Calu3 (cell line): ENCODE measurements around the gene PREX1. TPM values are rescaled to one million over a fixed set of nuclear protein-coding genes. Genes with fewer than 3 reads are reported as not detected.

Source experiments
- BruUV-seq: library from RNA; stranded (reverse); fragments of 400-500 nt; replicated peaks from 2 replicates; lab custom pipeline; 2021; lab: Mats Ljungman, UMichigan
- CTCF ChIA-PET: fragments of 300-600 bp; sonication (Branson Sonifier 250); formaldehyde crosslinking; loops from one replicate; lab custom pipeline; 2022; ENCODE audit warnings: antibody characterized with exemption; lab: Charles Lee
- DNase-seq: peaks from one replicate; pipeline ENCODE4 v3.0.0; 2022
- H3K27ac Mint-ChIP-seq: one replicate; pipeline ENCODE4 v1.8.0; 2022; ENCODE audit warnings: mixed read lengths; ENCODE audit not compliant: unreplicated experiment
- H3K27me3 Mint-ChIP-seq: one replicate; pipeline ENCODE4 v1.8.0; 2022; ENCODE audit warnings: mixed read lengths; ENCODE audit not compliant: unreplicated experiment
- H3K36me3 Mint-ChIP-seq: one replicate; pipeline ENCODE4 v1.8.0; 2022; ENCODE audit warnings: mild to moderate bottlenecking, moderate library complexity, mixed read lengths; ENCODE audit not compliant: insufficient read depth, unreplicated experiment
- H3K4me1 Mint-ChIP-seq: one replicate; pipeline ENCODE4 v1.8.0; 2022; ENCODE audit warnings: mild to moderate bottlenecking, low read depth, mixed read lengths; ENCODE audit not compliant: unreplicated experiment
- H3K4me3 Mint-ChIP-seq: one replicate; pipeline ENCODE4 v1.8.0; 2022; ENCODE audit warnings: mild to moderate bottlenecking, low read depth, moderate library complexity, mixed read lengths; ENCODE audit not compliant: unreplicated experiment
- H3K9me3 Mint-ChIP-seq: one replicate; pipeline ENCODE4 v1.8.0; 2022; ENCODE audit warnings: low read depth, mixed read lengths; ENCODE audit not compliant: unreplicated experiment
- intact Hi-C: fragments of 100-400 bp; cut with micrococcal nuclease; formaldehyde crosslinking; loops from one replicate; pipeline ENCODE4 v1.10.0; 2022; ENCODE audit not compliant: unreplicated experiment
- total RNA-seq: library from RNA; stranded (reverse); gene quantifications from 2 replicates; pipeline ENCODE4 v1.2.3, GENCODE V29; 2022
- TF ChIP-seq, protein P1 (sequence below): fragments of 200-600 bp; IDR thresholded peaks from one replicate; pipeline ENCODE4 v1.8.0; 2022; ENCODE audit warnings: antibody characterized with exemption; ENCODE audit not compliant: unreplicated experiment

The PREX1 gene
- total RNA-seq, 1 experiment from 2014 or later: 0.31 TPM

DNA sequence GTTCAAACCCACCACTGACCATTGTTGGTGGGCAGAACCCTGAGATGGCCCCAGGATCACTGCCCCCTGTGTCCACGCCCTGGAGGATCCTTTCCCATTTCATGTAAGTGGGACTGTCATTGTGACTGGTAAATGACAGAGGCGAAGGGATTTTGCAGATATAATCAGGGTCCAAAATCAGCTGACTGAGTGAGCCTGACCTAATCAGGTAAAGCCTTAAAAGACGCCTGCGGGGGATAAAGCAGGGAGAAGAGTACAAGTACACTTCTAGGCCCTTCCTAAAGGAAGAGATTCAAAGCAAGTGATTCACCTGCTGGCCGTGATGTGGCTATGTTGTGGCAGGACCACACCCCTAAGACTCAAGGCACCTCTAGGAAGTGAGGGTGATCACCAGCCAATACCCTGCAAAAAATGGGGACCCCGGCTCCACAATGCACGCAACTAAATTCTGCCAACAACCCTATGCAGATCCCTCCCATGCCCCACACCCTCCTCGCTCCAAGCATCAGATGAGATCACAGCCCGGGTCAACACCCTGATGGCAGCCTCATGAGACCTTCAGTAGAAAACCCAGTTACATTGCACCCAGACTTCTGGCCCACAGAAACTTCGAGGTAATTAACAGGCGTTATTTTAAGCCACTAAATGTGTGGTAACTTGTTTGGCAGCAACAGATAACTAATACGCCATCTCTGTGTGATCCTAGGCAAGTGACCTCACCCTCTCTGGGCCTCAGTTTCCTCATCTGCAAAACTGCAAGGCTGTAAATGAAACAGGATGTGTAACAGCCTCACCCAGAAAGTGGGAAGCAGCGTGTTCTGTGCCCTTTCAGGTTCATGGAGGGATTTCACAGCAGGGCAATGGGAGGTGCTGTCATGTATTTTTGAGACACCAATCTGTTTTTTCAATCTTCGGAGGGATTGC is 11.3 kb downstream of the PREX1 start:
- TF ChIP-seq, protein P1, sequence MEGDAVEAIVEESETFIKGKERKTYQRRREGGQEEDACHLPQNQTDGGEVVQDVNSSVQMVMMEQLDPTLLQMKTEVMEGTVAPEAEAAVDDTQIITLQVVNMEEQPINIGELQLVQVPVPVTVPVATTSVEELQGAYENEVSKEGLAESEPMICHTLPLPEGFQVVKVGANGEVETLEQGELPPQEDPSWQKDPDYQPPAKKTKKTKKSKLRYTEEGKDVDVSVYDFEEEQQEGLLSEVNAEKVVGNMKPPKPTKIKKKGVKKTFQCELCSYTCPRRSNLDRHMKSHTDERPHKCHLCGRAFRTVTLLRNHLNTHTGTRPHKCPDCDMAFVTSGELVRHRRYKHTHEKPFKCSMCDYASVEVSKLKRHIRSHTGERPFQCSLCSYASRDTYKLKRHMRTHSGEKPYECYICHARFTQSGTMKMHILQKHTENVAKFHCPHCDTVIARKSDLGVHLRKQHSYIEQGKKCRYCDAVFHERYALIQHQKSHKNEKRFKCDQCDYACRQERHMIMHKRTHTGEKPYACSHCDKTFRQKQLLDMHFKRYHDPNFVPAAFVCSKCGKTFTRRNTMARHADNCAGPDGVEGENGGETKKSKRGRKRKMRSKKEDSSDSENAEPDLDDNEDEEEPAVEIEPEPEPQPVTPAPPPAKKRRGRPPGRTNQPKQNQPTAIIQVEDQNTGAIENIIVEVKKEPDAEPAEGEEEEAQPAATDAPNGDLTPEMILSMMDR: no peak
- Mint-ChIP-seq H3K27me3 (no peaks in the 10 kb centered on the region), H3K36me3 (no peaks in the 10 kb centered on the region), H3K4me1 (no peaks in the 10 kb centered on the region), H3K9me3 (no peaks in the 10 kb centered on the region), H3K27ac (no peak overlapping the region), H3K4me3 (no peak overlapping the region)
- DNase-seq: no peak
- CTCF ChIA-PET: no interaction called here
- intact Hi-C loops: no loop called here
- no TSS peak for BruUV-seq

DNA sequence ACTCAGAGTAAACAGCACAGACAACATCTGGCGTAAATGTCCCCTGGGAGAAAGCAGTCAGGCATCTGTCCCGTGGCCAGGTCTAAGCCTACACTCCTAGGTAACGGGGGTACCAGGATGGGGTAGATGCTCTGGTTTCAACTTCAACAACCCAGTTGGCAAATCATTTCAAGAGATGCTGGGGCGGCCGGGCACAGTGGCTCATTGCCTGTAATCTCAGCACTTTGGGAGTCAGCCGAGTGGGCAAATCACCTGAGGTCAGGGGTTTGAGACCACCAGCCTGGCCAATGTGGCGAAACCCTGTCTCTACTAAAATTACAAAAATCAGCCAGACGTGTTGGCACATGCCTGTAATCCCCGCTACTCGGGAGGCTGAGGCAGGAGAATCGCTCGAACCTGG is 12.3 kb downstream of the PREX1 start:
- no TSS peak for BruUV-seq
- intact Hi-C loops: no loop called here

DNA sequence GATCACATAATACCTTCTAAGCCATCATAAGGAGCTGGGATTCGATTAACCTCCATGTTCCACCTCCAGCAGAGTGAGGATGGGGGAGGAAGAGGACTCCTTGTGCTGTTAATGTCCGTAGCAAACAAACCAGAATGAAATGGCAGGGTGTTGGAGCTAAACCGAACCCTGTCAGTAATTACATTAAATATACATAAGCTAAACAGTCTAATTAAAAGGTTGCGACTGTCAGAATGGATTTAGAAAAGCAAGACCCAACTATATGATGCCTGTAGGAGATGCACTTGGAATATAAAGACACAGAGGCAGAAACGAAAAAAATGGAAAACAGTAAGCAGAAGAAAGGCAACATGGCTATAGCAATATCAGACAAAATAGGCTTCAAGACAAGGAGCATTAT is 13.2 kb downstream of the PREX1 start:
- Mint-ChIP-seq H3K4me3 (no peak overlapping the region), H3K27me3 (peaks cover 2% of the 10 kb centered on the region), H3K36me3 (no peaks in the 10 kb centered on the region), H3K4me1 (no peaks in the 10 kb centered on the region), H3K27ac (no peak overlapping the region), H3K9me3 (no peaks in the 10 kb centered on the region)
- BruUV-seq: no TSS peak
- no peak for DNase-seq
- TF ChIP-seq, protein P1: no peak
- CTCF ChIA-PET: no interaction called here
- intact Hi-C loops: no loop called here

More for the DNA sequence above, 12.3 kb downstream of the PREX1 start:
- no peak for DNase-seq
- CTCF ChIA-PET: no interaction called here
- TF ChIP-seq, protein P1: no peak
- Mint-ChIP-seq H3K9me3 (no peaks in the 10 kb centered on the region), H3K4me1 (no peaks in the 10 kb centered on the region), H3K4me3 (no peak overlapping the region), H3K27ac (no peak overlapping the region), H3K36me3 (no peaks in the 10 kb centered on the region), H3K27me3 (no peaks in the 10 kb centered on the region)

GRCh38 chr20:48813930-48814546 is 13.8 kb downstream of the PREX1 start:
- Mint-ChIP-seq H3K9me3 (no peaks in the 10 kb centered on the region), H3K36me3 (no peaks in the 10 kb centered on the region), H3K27me3 (peaks cover 8% of the 10 kb centered on the region), H3K27ac (no peak overlapping the region), H3K4me3 (no peak overlapping the region), H3K4me1 (no peaks in the 10 kb centered on the region)
- CTCF ChIA-PET: no interaction called here
- DNase-seq: no peak
- BruUV-seq: no TSS peak
- TF ChIP-seq, protein P1: no peak
- intact Hi-C loops: no loop called here
